Measurements from ENCODE around the gene SLX4. TPM values are rescaled to one million over a fixed set of nuclear protein-coding genes. Genes with fewer than 3 reads are reported as not detected.

Gene SLX4
- total RNA-seq, 2 donors from 2014 or later: 10.8 to 14.5 TPM

DNA sequence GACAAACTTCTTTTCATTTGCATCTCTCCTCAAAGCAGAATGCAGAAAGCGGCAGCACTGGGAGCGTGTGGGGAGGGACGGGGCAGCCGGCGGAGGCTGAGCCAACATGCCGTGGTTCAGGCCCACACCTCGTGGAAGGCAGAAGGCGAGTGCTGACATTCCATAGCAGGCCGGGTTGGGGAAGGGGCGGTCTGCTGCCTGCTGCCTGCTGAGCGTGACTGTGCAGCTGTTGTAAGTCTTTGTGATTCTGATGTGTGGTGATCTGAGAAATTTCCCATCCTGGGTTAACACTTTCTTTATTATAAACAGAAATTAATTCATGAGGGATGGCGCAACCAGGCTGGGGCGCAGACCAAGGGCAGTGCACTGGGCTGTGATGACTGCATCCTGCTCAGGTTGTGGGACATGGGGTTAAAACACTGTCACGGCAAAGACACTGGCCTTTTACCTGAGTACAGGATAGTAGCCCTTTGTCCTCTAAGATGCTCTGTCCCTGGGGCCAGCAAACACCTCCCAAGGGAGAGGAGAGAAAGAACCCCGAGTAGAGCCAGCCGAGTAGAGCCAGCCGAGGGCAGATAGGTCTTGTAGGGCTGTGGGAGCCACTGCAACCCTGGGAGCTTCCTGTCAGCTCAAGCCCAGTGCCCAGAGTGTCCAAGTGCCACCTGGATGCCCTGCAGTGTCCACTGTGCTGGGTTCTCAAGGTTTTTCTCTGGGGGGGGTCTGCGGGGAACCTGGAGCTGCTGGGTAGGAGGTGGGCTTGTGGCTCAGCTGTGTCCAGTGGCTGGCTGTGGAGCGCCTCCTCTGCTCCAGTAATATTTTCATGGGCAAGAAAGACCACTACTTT is 34.3 kb upstream of the SLX4 start:
- peak overlapping the region; percentile 48 for H3K27ac Mint-ChIP-seq
- H3K4me1 Mint-ChIP-seq: no peaks in the 10 kb centered on the region
- H3K27me3 Mint-ChIP-seq: no peaks in the 10 kb centered on the region
- no peaks in the 10 kb centered on the region for H3K9me3 Mint-ChIP-seq
- no peaks in the 10 kb centered on the region for H3K36me3 Mint-ChIP-seq (ENCODE audit: low read depth)
- no peak for ATAC-seq (replicated peaks)
- H3K4me3 Mint-ChIP-seq: no peak overlapping the region

DNA sequence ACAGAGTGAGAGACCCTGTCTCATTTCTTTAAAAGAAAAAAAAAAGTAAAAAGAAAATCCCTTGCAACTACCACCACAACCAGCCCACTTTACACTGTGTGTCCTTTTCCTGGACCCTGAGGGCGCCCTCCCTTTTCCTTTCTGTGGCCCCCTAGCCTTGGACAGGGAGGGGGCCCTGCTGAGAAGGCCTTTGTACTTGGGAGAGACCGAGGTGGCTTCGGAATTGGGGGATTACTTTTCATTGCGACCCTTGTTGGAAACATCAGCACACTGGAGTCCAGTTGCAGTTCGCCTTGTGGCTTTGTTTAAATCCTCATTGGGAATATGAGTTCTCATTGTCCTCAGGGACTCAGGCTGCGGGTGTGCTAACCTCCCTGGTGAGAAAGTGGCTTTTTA is 33.7 kb upstream of the SLX4 start:
- Mint-ChIP-seq H3K27ac (no peak overlapping the region), H3K36me3 (ENCODE audit: low read depth) (no peaks in the 10 kb centered on the region), H3K27me3 (no peaks in the 10 kb centered on the region), H3K9me3 (no peaks in the 10 kb centered on the region), H3K4me3 (no peak overlapping the region), H3K4me1 (no peaks in the 10 kb centered on the region)
- no peak for ATAC-seq (replicated peaks)

DNA sequence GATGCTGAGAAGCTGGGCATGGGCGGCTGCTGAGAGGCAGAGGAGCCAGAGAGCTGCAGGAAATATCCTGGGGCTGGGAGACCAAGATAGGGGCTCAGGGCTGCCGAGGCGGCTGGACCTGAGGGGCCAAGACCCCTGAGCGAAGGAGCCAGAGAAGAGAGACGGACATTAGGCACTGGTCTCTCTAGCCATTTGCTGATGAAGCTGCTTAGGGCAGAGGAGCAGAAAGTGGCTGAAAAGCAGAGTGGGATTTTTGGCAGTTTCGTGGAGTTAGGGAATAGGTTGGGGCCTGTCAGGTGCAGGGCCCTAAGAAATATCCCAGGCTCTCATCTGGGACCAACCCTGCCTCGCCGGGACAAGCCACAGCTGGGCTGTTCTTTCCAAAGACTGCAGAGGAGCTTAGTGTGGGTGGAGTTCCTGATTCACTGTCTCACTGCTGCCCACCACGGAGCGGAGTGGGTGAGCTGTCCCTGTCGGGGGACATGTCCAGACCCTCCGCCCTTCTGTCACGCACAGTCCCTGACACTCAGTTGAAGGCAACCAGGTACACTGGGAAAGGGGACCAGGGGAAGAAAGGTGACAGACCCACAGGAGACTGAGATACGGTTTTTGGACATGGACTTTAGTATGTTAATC is 31.8 kb upstream of the SLX4 start:
- ATAC-seq (replicated peaks): no peak
- Mint-ChIP-seq H3K4me3 (no peak overlapping the region), H3K27me3 (no peaks in the 10 kb centered on the region), H3K36me3 (ENCODE audit: low read depth) (no peaks in the 10 kb centered on the region), H3K4me1 (peaks cover 5% of the 10 kb centered on the region), H3K9me3 (no peaks in the 10 kb centered on the region), H3K27ac (no peak overlapping the region)

- H3K4me1 Mint-ChIP-seq: peaks cover 9% of the 10 kb centered on the region
- ATAC-seq (replicated peaks): no peak
- no peaks in the 10 kb centered on the region for H3K27me3 Mint-ChIP-seq
- H3K27ac Mint-ChIP-seq: no peak overlapping the region
- no peaks in the 10 kb centered on the region for H3K9me3 Mint-ChIP-seq
- H3K4me3 Mint-ChIP-seq: no peak overlapping the region
- H3K36me3 Mint-ChIP-seq (ENCODE audit: low read depth): no peaks in the 10 kb centered on the region
These were observed 31.1 kb upstream of the SLX4 start for GRCh38 chr16:3642397-3643094.

GRCh38 chr16:3641801-3642396 is 30.5 kb upstream of the SLX4 start:
- no peak overlapping the region for H3K27ac Mint-ChIP-seq

GRCh38 chr16:3640632-3641501 is 29.5 kb upstream of the SLX4 start:
- Mint-ChIP-seq H3K4me3 (no peak overlapping the region), H3K4me1 (peaks cover 19% of the 10 kb centered on the region), H3K9me3 (no peaks in the 10 kb centered on the region), H3K36me3 (ENCODE audit: low read depth) (no peaks in the 10 kb centered on the region), H3K27me3 (no peaks in the 10 kb centered on the region), H3K27ac (no peak overlapping the region)
- no peak for ATAC-seq (replicated peaks)

More at GRCh38 chr16:3641801-3642396, 30.5 kb upstream of the SLX4 start:
- H3K4me1 Mint-ChIP-seq: peaks cover 16% of the 10 kb centered on the region
- no peaks in the 10 kb centered on the region for H3K27me3 Mint-ChIP-seq
- no peaks in the 10 kb centered on the region for H3K9me3 Mint-ChIP-seq
- ATAC-seq (replicated peaks): no peak
- H3K4me3 Mint-ChIP-seq: no peak overlapping the region
- no peaks in the 10 kb centered on the region for H3K36me3 Mint-ChIP-seq (ENCODE audit: low read depth)

- Mint-ChIP-seq H3K36me3 (ENCODE audit: low read depth) (no peaks in the 10 kb centered on the region), H3K9me3 (no peaks in the 10 kb centered on the region), H3K4me1 (peaks cover 23% of the 10 kb centered on the region), H3K27ac (no peak overlapping the region), H3K27me3 (no peaks in the 10 kb centered on the region), H3K4me3 (no peak overlapping the region)
- no peak for ATAC-seq (replicated peaks)
These were observed 28.8 kb upstream of the SLX4 start for GRCh38 chr16:3640207-3640606.

- no peak for ATAC-seq (replicated peaks)
- Mint-ChIP-seq H3K27ac (no peak overlapping the region), H3K4me3 (no peak overlapping the region), H3K36me3 (ENCODE audit: low read depth) (no peaks in the 10 kb centered on the region), H3K4me1 (peaks cover 23% of the 10 kb centered on the region), H3K27me3 (no peaks in the 10 kb centered on the region), H3K9me3 (no peaks in the 10 kb centered on the region)
These were observed 27.7 kb upstream of the SLX4 start for GRCh38 chr16:3638916-3639644.

DNA sequence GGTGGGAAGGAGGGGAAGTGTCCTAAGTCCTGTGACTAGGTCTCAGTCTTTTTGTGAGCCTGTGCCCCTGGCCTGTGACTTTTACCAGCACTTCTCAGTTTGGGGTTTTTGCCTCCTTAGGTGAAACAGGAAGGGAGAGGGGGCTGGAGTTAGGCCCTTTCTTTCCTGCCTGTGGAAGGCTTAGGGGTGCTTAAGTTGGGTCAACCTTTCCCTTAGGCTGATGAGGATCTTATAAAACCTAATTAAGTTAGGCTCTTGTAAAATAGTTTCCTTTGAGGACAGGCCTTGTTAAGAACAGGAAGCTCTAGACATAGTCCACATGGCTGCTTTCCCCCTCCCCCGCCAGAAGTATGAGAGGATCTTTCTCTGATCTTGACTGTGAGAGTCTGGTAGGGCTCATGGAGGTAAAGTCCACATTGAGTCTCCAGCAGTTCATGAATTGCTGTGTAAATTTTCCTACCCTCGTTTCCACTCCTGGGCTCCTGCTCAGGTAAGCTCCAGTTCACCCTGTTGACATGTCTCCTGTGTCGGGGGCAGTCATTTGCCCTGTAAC is 26.0 kb upstream of the SLX4 start:
- H3K36me3 Mint-ChIP-seq (ENCODE audit: low read depth): no peaks in the 10 kb centered on the region
- ATAC-seq (replicated peaks): peak; percentile 61
- H3K4me1 Mint-ChIP-seq: peaks cover 23% of the 10 kb centered on the region
- H3K4me3 Mint-ChIP-seq: peak overlapping the region; percentile 48
- H3K27me3 Mint-ChIP-seq: no peaks in the 10 kb centered on the region
- H3K9me3 Mint-ChIP-seq: no peaks in the 10 kb centered on the region
- peak overlapping the region; percentile 87 for H3K27ac Mint-ChIP-seq

GRCh38 chr16:3625911-3626732 is 14.7 kb upstream of the SLX4 start:
- ATAC-seq (replicated peaks): peak; percentile 96
- Mint-ChIP-seq H3K27me3 (no peaks in the 10 kb centered on the region), H3K9me3 (no peaks in the 10 kb centered on the region), H3K4me3 (peak overlapping the region; percentile 57), H3K27ac (peak overlapping the region; percentile 87), H3K4me1 (peaks cover 12% of the 10 kb centered on the region), H3K36me3 (ENCODE audit: low read depth) (no peaks in the 10 kb centered on the region)

DNA sequence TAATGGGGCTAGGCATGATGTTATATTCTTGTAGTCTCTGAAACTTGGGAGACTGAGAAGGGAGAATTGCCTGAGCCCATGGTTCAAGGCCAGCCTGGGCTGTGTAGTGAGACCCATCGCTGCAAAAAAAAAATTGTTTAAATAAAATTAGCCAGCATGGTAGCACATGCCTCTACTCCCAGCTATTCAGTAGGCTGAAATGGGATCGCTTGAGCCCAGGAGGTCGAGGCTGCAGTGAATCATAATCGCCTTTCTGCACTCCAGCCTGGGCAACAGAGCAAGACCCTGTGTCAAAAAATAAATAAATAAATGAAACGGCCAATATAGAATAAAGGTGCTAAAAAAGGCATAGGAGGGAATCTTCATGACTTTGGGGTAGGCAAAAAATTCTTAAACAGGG is 13.9 kb upstream of the SLX4 start:
- ATAC-seq (replicated peaks): no peak
- Mint-ChIP-seq H3K36me3 (ENCODE audit: low read depth) (no peaks in the 10 kb centered on the region), H3K4me3 (peak overlapping the region; percentile 57), H3K27me3 (no peaks in the 10 kb centered on the region), H3K4me1 (peaks cover 12% of the 10 kb centered on the region), H3K27ac (peak overlapping the region; percentile 87), H3K9me3 (no peaks in the 10 kb centered on the region)

DNA sequence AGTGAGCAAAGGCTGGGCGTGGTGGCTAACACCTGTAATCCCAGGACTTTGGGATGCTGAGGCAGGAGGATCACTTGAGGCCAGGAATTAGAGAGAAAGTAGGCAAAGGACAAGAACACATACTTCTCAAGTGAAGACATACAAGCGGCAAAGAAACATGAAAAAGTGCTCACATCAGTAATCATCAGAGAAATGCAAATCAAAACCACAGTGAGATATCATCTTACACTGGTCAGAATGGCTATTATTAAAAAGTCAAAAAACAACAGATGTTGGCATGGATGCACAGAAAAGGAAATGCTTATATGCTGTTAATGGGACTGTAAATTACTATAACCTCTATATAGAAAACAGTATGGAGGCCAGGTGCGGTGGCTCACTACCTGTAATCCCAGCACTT is 12.2 kb upstream of the SLX4 start:
- Mint-ChIP-seq H3K36me3 (ENCODE audit: low read depth) (no peaks in the 10 kb centered on the region), H3K9me3 (no peaks in the 10 kb centered on the region), H3K27ac (peak overlapping the region; percentile 7), H3K4me3 (no peak overlapping the region), H3K4me1 (peaks cover 12% of the 10 kb centered on the region), H3K27me3 (no peaks in the 10 kb centered on the region)
- ATAC-seq (replicated peaks): no peak

All from activated T-helper 17 cell treated with anti-CD3 and anti-CD28 coated beads, Interleukin-2, amount 50 U/mL, for 72 hours (primary cell).